ENCODE data around the gene DHX57.

Gene DHX57

DNA sequence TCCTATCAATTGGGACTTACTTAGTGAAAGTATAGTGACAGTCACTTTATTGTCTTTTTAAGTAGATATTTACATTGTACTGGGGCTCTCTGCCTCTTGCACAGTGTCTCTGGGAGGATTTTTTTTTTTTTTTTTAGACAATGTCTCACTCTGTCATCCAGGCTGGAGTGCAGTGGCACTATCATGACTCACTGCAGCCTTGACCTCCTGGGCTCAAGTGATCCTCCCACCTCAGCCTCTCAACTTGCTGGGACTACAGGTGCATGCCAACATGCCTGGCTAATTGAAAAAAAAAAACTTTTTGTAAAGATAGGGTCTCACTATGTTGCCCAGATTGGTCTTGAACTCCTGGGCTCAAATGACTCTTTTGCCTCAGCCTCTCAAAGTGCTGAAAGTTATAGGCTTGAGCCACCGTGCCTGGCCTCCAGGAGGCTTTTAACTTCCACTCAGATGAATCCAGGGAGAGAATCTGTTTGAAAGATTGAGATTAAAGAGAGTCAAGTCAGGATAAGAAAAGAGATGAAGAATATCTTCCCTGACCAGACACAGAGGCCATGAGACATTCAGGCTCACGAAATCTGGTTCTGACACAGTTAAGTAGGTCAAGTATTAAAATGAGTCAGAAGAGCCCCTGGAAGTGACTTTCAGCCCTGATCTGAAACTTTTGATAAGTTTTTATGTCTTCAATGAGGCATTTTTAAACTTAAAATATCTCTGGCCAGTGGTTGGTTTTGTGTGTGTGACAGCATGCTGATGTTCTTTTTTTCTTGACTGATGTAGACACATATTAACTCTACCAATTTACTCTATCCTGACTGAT lies 32.2 kb upstream of the DHX57 start:
- TF ChIP-seq CTCF (IDR thresholded peaks at IDR 0.05; ENCODE audit: borderline replicate concordance, control extremely low read depth, extremely low read depth, insufficient read depth, missing control alignments), result no peak
- in situ Hi-C loops (cut with MboI; ENCODE audit: low sequenced_read_pairs, unreplicated experiment), result no loop called here
- peak; percentile 56 for DNase-seq (ENCODE audit: low spot score)

GRCh38 chr2:38907242-38907641 lies 31.5 kb upstream of the DHX57 start:
- no peak for TF ChIP-seq CTCF (IDR thresholded peaks at IDR 0.05; ENCODE audit: borderline replicate concordance, control extremely low read depth, extremely low read depth, insufficient read depth, missing control alignments)
- in situ Hi-C loops (cut with MboI; ENCODE audit: low sequenced_read_pairs, unreplicated experiment), result no loop called here
- no peak for DNase-seq (ENCODE audit: low spot score)

- in situ Hi-C loops (cut with MboI; ENCODE audit: low sequenced_read_pairs, unreplicated experiment), result no loop called here
- DNase-seq (ENCODE audit: low spot score), result no peak
- TF ChIP-seq CTCF (IDR thresholded peaks at IDR 0.05; ENCODE audit: borderline replicate concordance, control extremely low read depth, extremely low read depth, insufficient read depth, missing control alignments), result no peak
Measured at GRCh38 chr2:38905251-38905650, 29.5 kb upstream of the DHX57 start.

GRCh38 chr2:38900726-38901125 lies 25.0 kb upstream of the DHX57 start:
- DNase-seq (ENCODE audit: low spot score), result no peak
- in situ Hi-C loops (cut with MboI; ENCODE audit: low sequenced_read_pairs, unreplicated experiment), result no loop called here
- TF ChIP-seq CTCF (IDR thresholded peaks at IDR 0.05; ENCODE audit: borderline replicate concordance, control extremely low read depth, extremely low read depth, insufficient read depth, missing control alignments), result no peak

DNA sequence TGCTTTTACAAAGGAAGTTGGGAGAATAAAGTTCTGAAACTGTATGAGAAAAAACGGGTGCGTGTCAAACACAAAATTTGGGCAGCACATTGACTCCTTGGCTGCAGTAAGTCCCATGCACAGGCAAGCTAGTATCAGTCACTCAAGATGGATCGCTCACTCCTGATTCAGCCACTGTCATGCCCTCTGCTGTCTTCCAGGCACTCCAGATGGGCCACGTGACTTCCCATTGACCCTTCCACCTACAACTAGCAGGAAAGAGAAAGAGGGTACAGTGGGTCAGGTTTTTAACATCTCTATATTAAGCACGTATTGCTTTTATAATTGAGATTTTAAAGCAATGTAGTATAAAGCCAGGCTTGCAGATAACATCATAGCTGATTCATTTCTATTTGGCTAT lies 22.5 kb upstream of the DHX57 start:
- in situ Hi-C loops (cut with MboI; ENCODE audit: low sequenced_read_pairs, unreplicated experiment), result no loop called here
- TF ChIP-seq CTCF (IDR thresholded peaks at IDR 0.05; ENCODE audit: borderline replicate concordance, control extremely low read depth, extremely low read depth, insufficient read depth, missing control alignments), result no peak
- DNase-seq (ENCODE audit: low spot score), result no peak

GRCh38 chr2:38892819-38893218 lies 17.1 kb upstream of the DHX57 start:
- no peak for TF ChIP-seq CTCF (IDR thresholded peaks at IDR 0.05; ENCODE audit: borderline replicate concordance, control extremely low read depth, extremely low read depth, insufficient read depth, missing control alignments)
- no peak for DNase-seq (ENCODE audit: low spot score)
- in situ Hi-C loops (cut with MboI; ENCODE audit: low sequenced_read_pairs, unreplicated experiment), result no loop called here
